HCT116 (cell line): ENCODE results near the gene TSPAN16. TPM values are rescaled to one million over a fixed set of nuclear protein-coding genes. Genes with fewer than 3 reads are reported as not detected.

Experiments used
- ATAC-seq: fragments of 200-7000 bp; cut with Tn5 transposase; 2 replicates; pipeline ENCODE4 v1.9.1; 2020; ENCODE audit warnings: mild to moderate bottlenecking, moderate library complexity
- BruUV-seq: library from RNA; stranded (reverse); fragments of 400-500 nt; replicated peaks from 2 replicates; lab custom pipeline; 2021; lab: Mats Ljungman, UMichigan
- CTCF ChIA-PET: fragments of 300-600 bp; sonication (Branson Sonifier 250); formaldehyde crosslinking; loops from one replicate; lab custom pipeline; 2021; ENCODE audit warnings: antibody characterized with exemption; lab: Charles Lee
- POLR2A ChIA-PET: fragments of 300-600, 350-600 bp; sonication (Branson Sonifier 250); formaldehyde crosslinking; loops from one replicate; lab custom pipeline; 2021; ENCODE audit warnings: antibody characterized with exemption; lab: Charles Lee
- RAD21 ChIA-PET, 2 experiments: fragments of 300-600 bp; sonication (Branson Sonifier 250); formaldehyde crosslinking; loops; one replicate each; lab custom pipeline; 2023; ENCODE audit warnings: low total read pairs in 2 of 2; ENCODE audit not compliant: uncharacterized antibody in 2 of 2, unreplicated experiment in 2 of 2, low non-redundant PET in 1 of 2; lab: Charles Lee
- DNase-seq: peaks from one replicate; pipeline ENCODE4 v3.0.0-alpha.2; 2010; ENCODE audit warnings: low read depth, low spot score
- H2AFZ ChIP-seq: fragments of 200-600 bp; shearing (Covaris generic), sonication (generic); 2 replicates; pipeline ENCODE4 v1.6.1; 2017; ENCODE audit warnings: low read depth, mixed run types, mixed read lengths, antibody characterized with exemption, low read length; ENCODE audit not compliant: poor library complexity, severe bottlenecking
- H3K27ac ChIP-seq: 2 replicates; pipeline ENCODE4 v1.5.1; 2012; ENCODE audit warnings: low read depth, low read length
- H3K27me3 ChIP-seq: fragments of 200-600 bp; sonication (generic); 2 replicates; pipeline ENCODE4 v1.6.1; 2016; ENCODE audit warnings: mixed run types, low read length, mixed read lengths; ENCODE audit not compliant: insufficient read depth
- H3K36me3 ChIP-seq, 2 experiments: fragments of 200-500 bp in 1 of 2; fragments of 200-600 bp in 1 of 2; sonication (Bioruptor generic) in 1 of 2; sonication (generic) in 1 of 2; 2 replicates each; pipeline versions ENCODE4 v1.5.1 to v1.6.1; 2014 to 2016; ENCODE audit warnings: low read length in 2 of 2, inconsistent platforms in 1 of 2, mixed read lengths in 1 of 2, mixed run types in 1 of 2; ENCODE audit not compliant: insufficient read depth in 2 of 2, control insufficient read depth in 1 of 2
- H3K4me1 ChIP-seq, 2 experiments: fragments of 200-600 bp in 1 of 2; sonication (generic) in 1 of 2; 2 replicates each; pipeline versions ENCODE4 v1.5.1 to v1.6.1; 2012 to 2017; ENCODE audit warnings: low read length in 2 of 2, inconsistent platforms in 1 of 2, mild to moderate bottlenecking in 1 of 2, mixed read lengths in 1 of 2, mixed run types in 1 of 2, moderate library complexity in 1 of 2; ENCODE audit not compliant: insufficient read depth in 2 of 2, control insufficient read depth in 1 of 2
- H3K4me2 ChIP-seq: fragments of 200-600 bp; sonication (generic); 2 replicates; pipeline ENCODE4 v1.6.1; 2017; ENCODE audit warnings: mixed run types, low read length, mixed read lengths
- H3K4me3 ChIP-seq, 2 experiments: fragments of 200-600 bp in 1 of 2; sonication (generic) in 1 of 2; replicated peaks in 1 of 2; 2 replicates each; pipeline ENCODE4 v1.5.1; 2011 to 2016; ENCODE audit warnings: low read length in 2 of 2, control low read depth in 1 of 2, low read depth in 1 of 2, mild to moderate bottlenecking in 1 of 2, mixed read lengths in 1 of 2, mixed run types in 1 of 2
- H3K79me2 ChIP-seq: fragments of 200-600 bp; sonication (generic); 2 replicates; pipeline ENCODE4 v1.6.1; 2017; ENCODE audit warnings: mild to moderate bottlenecking, mixed run types, low read length, moderate library complexity, mixed read lengths; ENCODE audit not compliant: insufficient read depth
- H3K9ac ChIP-seq: fragments of 200-600 bp; sonication (generic); 2 replicates; pipeline ENCODE4 v1.6.1; 2016; ENCODE audit warnings: low read length, mixed read lengths
- H3K9me2 ChIP-seq: fragments of 200-600 bp; sonication (generic), shearing (Covaris generic); 2 replicates; pipeline ENCODE4 v1.6.1; 2017; ENCODE audit warnings: mixed run types, mild to moderate bottlenecking, moderate library complexity; ENCODE audit not compliant: insufficient read depth
- H3K9me3 ChIP-seq, 2 experiments: fragments of 200-500 bp in 1 of 2; fragments of 200-600 bp in 1 of 2; sonication (Bioruptor generic) in 1 of 2; sonication (generic) in 1 of 2; 2 replicates each; pipeline ENCODE4 v1.6.1; 2014 to 2017; ENCODE audit warnings: low read length in 2 of 2, mixed read lengths in 2 of 2, inconsistent platforms in 1 of 2, low read depth in 1 of 2, mild to moderate bottlenecking in 1 of 2, mixed run types in 1 of 2, moderate library complexity in 1 of 2; ENCODE audit not compliant: control insufficient read depth in 1 of 2, insufficient read depth in 1 of 2
- H4K20me1 ChIP-seq: fragments of 200-600 bp; sonication (generic), shearing (Covaris generic); 2 replicates; pipeline ENCODE4 v1.6.1; 2017; ENCODE audit warnings: mixed run types, mild to moderate bottlenecking, moderate library complexity; ENCODE audit not compliant: insufficient read depth
- EZH2 ChIP-seq: fragments of 200-600 bp; sonication (generic); IDR thresholded peaks from 2 replicates; pipeline ENCODE4 v1.6.1; 2017; ENCODE audit warnings: antibody characterized with exemption, mixed run types
- MAX ChIP-seq: IDR thresholded peaks from 2 replicates; pipeline ENCODE4 v1.6.1; 2012
- RAD21 ChIP-seq: IDR thresholded peaks from 2 replicates; pipeline ENCODE4 v1.6.1; 2012; ENCODE audit warnings: low read depth, mild to moderate bottlenecking
- intact Hi-C: fragments of 100-400 bp; cut with micrococcal nuclease; formaldehyde crosslinking; loops from 2 replicates; pipeline ENCODE4 v1.10.0; 2022
- total RNA-seq: library from RNA; stranded (reverse); gene quantifications from one replicate; pipeline ENCODE4 v1.2.1, GENCODE V29; 2021; ENCODE audit not compliant: unreplicated experiment

Gene TSPAN16
- total RNA-seq, 1 experiment from 2014 or later = not detected

DNA sequence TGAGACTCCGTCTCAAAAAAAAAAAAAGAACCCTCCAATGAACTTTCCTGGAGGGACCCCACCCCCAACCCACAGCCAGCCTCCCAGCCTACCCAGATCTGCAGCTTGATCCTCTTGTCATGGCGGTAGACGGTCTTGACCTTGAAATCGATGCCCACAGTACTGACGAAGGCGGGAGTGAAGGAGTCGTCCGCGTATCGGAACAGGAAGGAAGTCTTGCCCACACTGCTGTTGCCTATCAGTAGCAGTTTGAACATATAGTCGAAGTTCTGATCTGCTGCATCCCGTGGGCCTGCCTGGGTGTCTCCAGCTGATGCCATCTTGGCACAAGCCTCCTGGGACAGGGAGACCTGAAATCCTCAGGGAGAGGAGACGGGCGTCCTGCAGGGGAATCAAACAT is 41.1 kb downstream of the TSPAN16 start:
- BruUV-seq = no TSS peak
- CTCF ChIA-PET = interaction anchor here (1.2 kb wide), 1 partner anchor 43 kb away, joined by 3 read pairs; no protein-coding TSS in a partner anchor

GRCh38 chr19:11338121-11338520 is 42.2 kb downstream of the TSPAN16 start:
- intact Hi-C loops = no loop called here
- no peaks in the 10 kb centered on the region for H4K20me1 ChIP-seq
- no peak overlapping the region for H3K9ac ChIP-seq
- DNase-seq = no peak
- no peak overlapping the region for H2AFZ ChIP-seq
- no peak overlapping the region for H3K27ac ChIP-seq
- no peaks in the 10 kb centered on the region for H3K79me2 ChIP-seq
- no peak for ATAC-seq
- H3K9me2 ChIP-seq = no peaks in the 10 kb centered on the region
- no TSS peak for BruUV-seq
- H3K9me3 ChIP-seq = peaks cover 0 to 5% of the 10 kb centered on the region in 2 experiments; a peak in 1 of 4 replicates
- ChIA-PET POLR2A (no interaction called here), CTCF (interaction anchor here (1.6 kb wide), 1 partner anchor 43 kb away, joined by 3 read pairs; no protein-coding TSS in a partner anchor), RAD21 (no interaction called here)
- no peak for TF ChIP-seq RAD21
- TF ChIP-seq EZH2 = no peak
- no peak overlapping the region for H3K4me3 ChIP-seq
- peak overlapping the region; percentile 96; the same call in 1 of the 2 replicates for H3K4me2 ChIP-seq
- H3K4me1 ChIP-seq = peaks cover 9 to 25% of the 10 kb centered on the region in 2 experiments
- H3K27me3 ChIP-seq = no peaks in the 10 kb centered on the region
- peaks cover 15 to 16% of the 10 kb centered on the region in 2 experiments for H3K36me3 ChIP-seq

More for the DNA sequence above, 41.1 kb downstream of the TSPAN16 start:
- H3K4me2 ChIP-seq = no peak overlapping the region
- ATAC-seq (no peak), DNase-seq (no peak)
- no peak overlapping the region for H3K9ac ChIP-seq
- H3K9me3 ChIP-seq = peaks cover 0 to 5% of the 10 kb centered on the region in 2 experiments; a peak in 1 of 4 replicates
- H3K4me1 ChIP-seq = peaks cover 6 to 18% of the 10 kb centered on the region in 2 experiments
- H3K4me3 ChIP-seq = no peak overlapping the region
- TF ChIP-seq MAX = no peak
- H3K79me2 ChIP-seq = no peaks in the 10 kb centered on the region
- peaks cover 15 to 16% of the 10 kb centered on the region in 2 experiments for H3K36me3 ChIP-seq
- POLR2A ChIA-PET = no interaction called here
- no peak overlapping the region for H3K27ac ChIP-seq
- no peaks in the 10 kb centered on the region for H3K27me3 ChIP-seq
- no peak overlapping the region for H2AFZ ChIP-seq
- RAD21 ChIA-PET = interaction anchor here in 1 of 2 experiments (0.7 kb wide), 1 partner anchor 9 kb away, joined by 3 read pairs; the partner anchor contains the start of gene TMEM205
- H4K20me1 ChIP-seq = no peaks in the 10 kb centered on the region
- intact Hi-C loops = no loop called here
- H3K9me2 ChIP-seq = no peaks in the 10 kb centered on the region
